HEK293 (cell line): ENCODE results near the gene ZDHHC14.

Experiments used
- GFI1B ChIP-seq: fragments of 450-650 bp; formaldehyde crosslinking; IDR thresholded peaks from 2 replicates; pipeline ENCODE4 v1.5.1; 2016; ENCODE audit warnings: missing biosample characterization, missing genetic modification characterization
- GLI2 ChIP-seq: fragments of 450-650 bp; formaldehyde crosslinking; IDR thresholded peaks from 2 replicates; pipeline ENCODE4; 2017; ENCODE audit warnings: missing biosample characterization, missing genetic modification characterization, low read depth, borderline replicate concordance
- KLF1 ChIP-seq: fragments of 450-650 bp; formaldehyde crosslinking; IDR thresholded peaks from 2 replicates; pipeline ENCODE4 v1.5.1; 2016; ENCODE audit warnings: missing biosample characterization, missing genetic modification characterization
- KLF10 ChIP-seq: fragments of 450-650 bp; IDR thresholded peaks from 2 replicates; pipeline ENCODE4 v1.5.1; 2018; ENCODE audit warnings: missing biosample characterization, mild to moderate bottlenecking, missing genetic modification characterization
- MEIS1 ChIP-seq: sonication (generic); formaldehyde crosslinking; IDR thresholded peaks from 2 replicates; pipeline ENCODE4 v1.8.1; 2022; ENCODE audit warnings: missing genetic modification reagents, mild to moderate bottlenecking, borderline replicate concordance
- REPIN1 ChIP-seq: fragments of 450-650 bp; formaldehyde crosslinking; IDR thresholded peaks from 2 replicates; pipeline ENCODE4 v1.5.1; 2017; ENCODE audit warnings: missing biosample characterization, missing genetic modification characterization, low read depth
- SALL2 ChIP-seq: fragments of 450-650 bp; formaldehyde crosslinking; IDR thresholded peaks from 2 replicates; pipeline ENCODE4 v1.5.0; 2017; ENCODE audit warnings: missing biosample characterization, mild to moderate bottlenecking, missing genetic modification characterization, borderline replicate concordance
- SP2 ChIP-seq: fragments of 450-650 bp; formaldehyde crosslinking; IDR thresholded peaks from 2 replicates; pipeline ENCODE4 v1.5.1; 2016; ENCODE audit warnings: missing biosample characterization, missing genetic modification characterization
- SP7 ChIP-seq: fragments of 450-650 bp; formaldehyde crosslinking; IDR thresholded peaks from 2 replicates; pipeline ENCODE4 v1.5.1; 2016; ENCODE audit warnings: missing biosample characterization, missing genetic modification characterization
- WT1 ChIP-seq: fragments of 450-650 bp; formaldehyde crosslinking; IDR thresholded peaks from 2 replicates; pipeline ENCODE4 v1.5.1; 2016; ENCODE audit warnings: missing biosample characterization, missing genetic modification characterization
- ZBTB17 ChIP-seq: fragments of 450-650 bp; formaldehyde crosslinking; IDR thresholded peaks from 2 replicates; pipeline ENCODE4 v1.5.1; 2016; ENCODE audit warnings: missing biosample characterization, missing genetic modification characterization
- ZBTB7A ChIP-seq: fragments of 450-650 bp; formaldehyde crosslinking; IDR thresholded peaks from 2 replicates; pipeline ENCODE4 v1.5.1; 2016; ENCODE audit warnings: low read depth, missing biosample characterization, missing genetic modification characterization
- ZFHX2 ChIP-seq: fragments of 450-650 bp; formaldehyde crosslinking; conservative IDR thresholded peaks from 2 replicates; pipeline ENCODE4 v1.5.1; 2016; ENCODE audit warnings: missing biosample characterization, missing genetic modification characterization
- ZNF138 ChIP-seq: fragments of 450-650 bp; formaldehyde crosslinking; IDR thresholded peaks from 2 replicates; pipeline ENCODE4 v1.5.1; 2016; ENCODE audit warnings: missing biosample characterization, missing genetic modification characterization, borderline replicate concordance
- ZNF175 ChIP-seq: fragments of 450-650 bp; formaldehyde crosslinking; IDR thresholded peaks from 2 replicates; pipeline ENCODE4 v1.5.1; 2016; ENCODE audit warnings: missing biosample characterization, missing genetic modification characterization
- ZNF184 ChIP-seq: fragments of 450-650 bp; IDR thresholded peaks from 2 replicates; pipeline ENCODE4 v1.5.1; 2018; ENCODE audit warnings: missing biosample characterization, mild to moderate bottlenecking, missing genetic modification characterization
- ZNF211 ChIP-seq: fragments of 450-650 bp; formaldehyde crosslinking; IDR thresholded peaks from 2 replicates; pipeline ENCODE4 v1.5.1; 2016; ENCODE audit warnings: low read depth, missing biosample characterization, missing genetic modification characterization
- ZNF239 ChIP-seq: fragments of 450-650 bp; formaldehyde crosslinking; IDR thresholded peaks from 2 replicates; pipeline ENCODE4 v1.5.1; 2016; ENCODE audit warnings: missing biosample characterization, missing genetic modification characterization
- ZNF248 ChIP-seq: fragments of 450-650 bp; formaldehyde crosslinking; IDR thresholded peaks from 2 replicates; pipeline ENCODE4 v1.5.1; 2017; ENCODE audit warnings: missing biosample characterization, missing genetic modification characterization
- ZNF362 ChIP-seq: fragments of 450-650 bp; formaldehyde crosslinking; IDR thresholded peaks from 2 replicates; pipeline ENCODE4 v1.5.1; 2016; ENCODE audit warnings: missing biosample characterization, missing genetic modification characterization
- ZNF416 ChIP-seq: fragments of 450-650 bp; formaldehyde crosslinking; IDR thresholded peaks from 2 replicates; pipeline ENCODE4 v1.5.1; 2016; ENCODE audit warnings: missing biosample characterization, missing genetic modification characterization
- ZNF561 ChIP-seq: fragments of 450-650 bp; IDR thresholded peaks from 2 replicates; pipeline ENCODE4 v1.5.1; 2018; ENCODE audit warnings: missing biosample characterization, missing genetic modification characterization, borderline replicate concordance
- ZNF600 ChIP-seq: fragments of 450-650 bp; formaldehyde crosslinking; IDR thresholded peaks from 2 replicates; pipeline ENCODE4 v1.5.1; 2016; ENCODE audit warnings: missing biosample characterization, missing genetic modification characterization
- ZNF707 ChIP-seq: fragments of 450-650 bp; formaldehyde crosslinking; IDR thresholded peaks from 2 replicates; pipeline ENCODE4 v1.5.1; 2016; ENCODE audit warnings: missing biosample characterization, missing genetic modification characterization
- ZNF843 ChIP-seq: fragments of 450-650 bp; formaldehyde crosslinking; IDR thresholded peaks from 2 replicates; pipeline ENCODE4 v1.5.1; 2016; ENCODE audit warnings: missing biosample characterization, missing genetic modification characterization
- ZXDB ChIP-seq: fragments of 450-650 bp; formaldehyde crosslinking; IDR thresholded peaks from 2 replicates; pipeline ENCODE4 v1.5.1; 2016; ENCODE audit warnings: missing biosample characterization, missing genetic modification characterization
- TF ChIP-seq, protein P1 (sequence below): fragments of 450-650 bp; formaldehyde crosslinking; IDR thresholded peaks from 2 replicates; pipeline ENCODE4 v1.5.1; 2017; ENCODE audit warnings: missing biosample characterization, mild to moderate bottlenecking, missing genetic modification characterization, moderate library complexity
- TF ChIP-seq, protein P2 (sequence below): fragments of 450-650 bp; formaldehyde crosslinking; IDR thresholded peaks from 2 replicates; pipeline ENCODE4 v1.5.1; 2017; ENCODE audit warnings: missing biosample characterization, missing genetic modification characterization
- TF ChIP-seq, protein P3 (sequence below): fragments of 450-650 bp; IDR thresholded peaks from 2 replicates; pipeline ENCODE4 v1.5.1; 2018; ENCODE audit warnings: missing biosample characterization, mild to moderate bottlenecking, missing genetic modification characterization
- TF ChIP-seq, protein P4 (sequence below): fragments of 450-650 bp; IDR thresholded peaks from 2 replicates; pipeline ENCODE4 v1.5.1; 2018; ENCODE audit warnings: missing biosample characterization, missing genetic modification characterization
- TF ChIP-seq, protein P5 (sequence below): fragments of 450-650 bp; formaldehyde crosslinking; IDR thresholded peaks from 2 replicates; pipeline ENCODE4 v1.5.0; 2017; ENCODE audit warnings: missing biosample characterization, missing genetic modification characterization, borderline replicate concordance

Gene ZDHHC14

GRCh38 chr6:157528931-157529653 is 148.1 kb downstream of the ZDHHC14 start (continued):
- TF ChIP-seq, protein P1, sequence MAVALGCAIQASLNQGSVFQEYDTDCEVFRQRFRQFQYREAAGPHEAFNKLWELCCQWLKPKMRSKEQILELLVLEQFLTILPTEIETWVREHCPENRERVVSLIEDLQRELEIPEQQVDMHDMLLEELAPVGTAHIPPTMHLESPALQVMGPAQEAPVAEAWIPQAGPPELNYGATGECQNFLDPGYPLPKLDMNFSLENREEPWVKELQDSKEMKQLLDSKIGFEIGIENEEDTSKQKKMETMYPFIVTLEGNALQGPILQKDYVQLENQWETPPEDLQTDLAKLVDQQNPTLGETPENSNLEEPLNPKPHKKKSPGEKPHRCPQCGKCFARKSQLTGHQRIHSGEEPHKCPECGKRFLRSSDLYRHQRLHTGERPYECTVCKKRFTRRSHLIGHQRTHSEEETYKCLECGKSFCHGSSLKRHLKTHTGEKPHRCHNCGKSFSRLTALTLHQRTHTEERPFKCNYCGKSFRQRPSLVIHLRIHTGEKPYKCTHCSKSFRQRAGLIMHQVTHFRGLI (tag by site-specific recombination) = peak; percentile 32; the same call in 1 of the 2 replicates
- TF ChIP-seq ZNF248 (tag by site-specific recombination) (no peak), ZNF184 (tag by site-specific recombination) (0 out of 2 replicates have a peak, but pooled peaks have one; percentile 24), ZNF138 (tag by site-specific recombination) (no peak), SP2 (peak; percentile 22; the same call in 1 of the 2 replicates), ZNF561 (tag by site-specific recombination) (peak; percentile 74; the same call in 1 of the 2 replicates), MEIS1 (CRISPR knock-in tag) (peak; percentile 81; the same call in 1 of the 2 replicates), ZBTB7A (tag by site-specific recombination) (no peak), ZNF600 (tag by site-specific recombination) (0 out of 2 replicates have a peak, but pooled peaks have one; percentile 19), WT1 (tag by site-specific recombination) (peak; percentile 78), ZNF211 (tag by site-specific recombination) (no peak), REPIN1 (tag by site-specific recombination) (no peak), KLF1 (tag by site-specific recombination) (no peak), KLF10 (tag by site-specific recombination) (0 out of 2 replicates have a peak, but pooled peaks have one; percentile 29), ZNF707 (no peak), ZNF416 (tag by site-specific recombination) (no peak), ZXDB (tag by site-specific recombination) (peak; percentile 62; the same call in 1 of the 2 replicates), ZNF362 (no peak), GFI1B (tag by site-specific recombination) (no peak), SALL2 (tag by site-specific recombination) (no peak), SP7 (tag by site-specific recombination) (peak; percentile 96), ZNF239 (no peak), ZNF843 (tag by site-specific recombination) (peak; percentile 61), ZBTB17 (0 out of 2 replicates have a peak, but pooled peaks have one; percentile 48), GLI2 (tag by site-specific recombination) (peak; percentile 65; the same call in 1 of the 2 replicates), ZNF175 (tag by site-specific recombination) (no peak), ZFHX2 (tag by site-specific recombination) (no peak)
- TF ChIP-seq, protein P2, sequence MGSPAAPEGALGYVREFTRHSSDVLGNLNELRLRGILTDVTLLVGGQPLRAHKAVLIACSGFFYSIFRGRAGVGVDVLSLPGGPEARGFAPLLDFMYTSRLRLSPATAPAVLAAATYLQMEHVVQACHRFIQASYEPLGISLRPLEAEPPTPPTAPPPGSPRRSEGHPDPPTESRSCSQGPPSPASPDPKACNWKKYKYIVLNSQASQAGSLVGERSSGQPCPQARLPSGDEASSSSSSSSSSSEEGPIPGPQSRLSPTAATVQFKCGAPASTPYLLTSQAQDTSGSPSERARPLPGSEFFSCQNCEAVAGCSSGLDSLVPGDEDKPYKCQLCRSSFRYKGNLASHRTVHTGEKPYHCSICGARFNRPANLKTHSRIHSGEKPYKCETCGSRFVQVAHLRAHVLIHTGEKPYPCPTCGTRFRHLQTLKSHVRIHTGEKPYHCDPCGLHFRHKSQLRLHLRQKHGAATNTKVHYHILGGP (tag by site-specific recombination) = no peak
- TF ChIP-seq, protein P3, sequence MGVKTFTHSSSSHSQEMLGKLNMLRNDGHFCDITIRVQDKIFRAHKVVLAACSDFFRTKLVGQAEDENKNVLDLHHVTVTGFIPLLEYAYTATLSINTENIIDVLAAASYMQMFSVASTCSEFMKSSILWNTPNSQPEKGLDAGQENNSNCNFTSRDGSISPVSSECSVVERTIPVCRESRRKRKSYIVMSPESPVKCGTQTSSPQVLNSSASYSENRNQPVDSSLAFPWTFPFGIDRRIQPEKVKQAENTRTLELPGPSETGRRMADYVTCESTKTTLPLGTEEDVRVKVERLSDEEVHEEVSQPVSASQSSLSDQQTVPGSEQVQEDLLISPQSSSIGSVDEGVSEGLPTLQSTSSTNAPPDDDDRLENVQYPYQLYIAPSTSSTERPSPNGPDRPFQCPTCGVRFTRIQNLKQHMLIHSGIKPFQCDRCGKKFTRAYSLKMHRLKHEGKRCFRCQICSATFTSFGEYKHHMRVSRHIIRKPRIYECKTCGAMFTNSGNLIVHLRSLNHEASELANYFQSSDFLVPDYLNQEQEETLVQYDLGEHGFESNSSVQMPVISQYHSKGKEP = peak; percentile 72
- TF ChIP-seq, protein P4, sequence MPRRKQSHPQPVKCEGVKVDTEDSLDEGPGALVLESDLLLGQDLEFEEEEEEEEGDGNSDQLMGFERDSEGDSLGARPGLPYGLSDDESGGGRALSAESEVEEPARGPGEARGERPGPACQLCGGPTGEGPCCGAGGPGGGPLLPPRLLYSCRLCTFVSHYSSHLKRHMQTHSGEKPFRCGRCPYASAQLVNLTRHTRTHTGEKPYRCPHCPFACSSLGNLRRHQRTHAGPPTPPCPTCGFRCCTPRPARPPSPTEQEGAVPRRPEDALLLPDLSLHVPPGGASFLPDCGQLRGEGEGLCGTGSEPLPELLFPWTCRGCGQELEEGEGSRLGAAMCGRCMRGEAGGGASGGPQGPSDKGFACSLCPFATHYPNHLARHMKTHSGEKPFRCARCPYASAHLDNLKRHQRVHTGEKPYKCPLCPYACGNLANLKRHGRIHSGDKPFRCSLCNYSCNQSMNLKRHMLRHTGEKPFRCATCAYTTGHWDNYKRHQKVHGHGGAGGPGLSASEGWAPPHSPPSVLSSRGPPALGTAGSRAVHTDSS (tag by site-specific recombination) = peak; percentile 28; the same call in 1 of the 2 replicates
- TF ChIP-seq, protein P5, sequence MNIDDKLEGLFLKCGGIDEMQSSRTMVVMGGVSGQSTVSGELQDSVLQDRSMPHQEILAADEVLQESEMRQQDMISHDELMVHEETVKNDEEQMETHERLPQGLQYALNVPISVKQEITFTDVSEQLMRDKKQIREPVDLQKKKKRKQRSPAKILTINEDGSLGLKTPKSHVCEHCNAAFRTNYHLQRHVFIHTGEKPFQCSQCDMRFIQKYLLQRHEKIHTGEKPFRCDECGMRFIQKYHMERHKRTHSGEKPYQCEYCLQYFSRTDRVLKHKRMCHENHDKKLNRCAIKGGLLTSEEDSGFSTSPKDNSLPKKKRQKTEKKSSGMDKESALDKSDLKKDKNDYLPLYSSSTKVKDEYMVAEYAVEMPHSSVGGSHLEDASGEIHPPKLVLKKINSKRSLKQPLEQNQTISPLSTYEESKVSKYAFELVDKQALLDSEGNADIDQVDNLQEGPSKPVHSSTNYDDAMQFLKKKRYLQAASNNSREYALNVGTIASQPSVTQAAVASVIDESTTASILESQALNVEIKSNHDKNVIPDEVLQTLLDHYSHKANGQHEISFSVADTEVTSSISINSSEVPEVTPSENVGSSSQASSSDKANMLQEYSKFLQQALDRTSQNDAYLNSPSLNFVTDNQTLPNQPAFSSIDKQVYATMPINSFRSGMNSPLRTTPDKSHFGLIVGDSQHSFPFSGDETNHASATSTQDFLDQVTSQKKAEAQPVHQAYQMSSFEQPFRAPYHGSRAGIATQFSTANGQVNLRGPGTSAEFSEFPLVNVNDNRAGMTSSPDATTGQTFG (tag by site-specific recombination) = no peak
